Left ventricle myocardium inferior (tissue), 1 donor: Measurements from ENCODE around the gene BCL2L1. TPM values are rescaled to one million over a fixed set of nuclear protein-coding genes. Genes with fewer than 3 reads are reported as not detected.
A peak's percentile ranks its signal among the peaks of the same experiment; 100 is the strongest.

Experiments used
- DNase-seq: peaks from one replicate; pipeline ENCODE4 v3.0.0-alpha.2; 2020
- H3K27ac ChIP-seq: fragments of 200-600 bp; replicated peaks from 2 replicates; pipeline ENCODE4 v1.8.0; 2021
- H3K27me3 ChIP-seq: fragments of 200-600 bp; 2 replicates; pipeline ENCODE4 v1.8.0; 2021; ENCODE audit warnings: low read depth
- H3K36me3 ChIP-seq: fragments of 200-600 bp; 2 replicates; pipeline ENCODE4 v1.8.0; 2021
- H3K4me1 ChIP-seq: fragments of 200-600 bp; 2 replicates; pipeline ENCODE4 v1.8.0; 2021
- H3K4me3 ChIP-seq: fragments of 200-600 bp; 2 replicates; pipeline ENCODE4 v1.8.0; 2021; ENCODE audit warnings: mild to moderate bottlenecking, moderate library complexity
- H3K9me3 ChIP-seq: fragments of 200-600 bp; replicated peaks from 2 replicates; pipeline ENCODE4 v1.8.0; 2021
- intact Hi-C: fragments of 100-400 bp; cut with micrococcal nuclease; formaldehyde crosslinking; loops from one replicate; pipeline ENCODE4 v1.11.0; 2022
- total RNA-seq: library from RNA; stranded (reverse); fragmentation: NEBNext Ultra II Directional; extraction: Animal tissue kit (Norgen Biotek cat#: 25700); gene quantifications from one replicate; pipeline ENCODE4 v1.2.1, GENCODE V29; 2021
- TF ChIP-seq, protein P1 (sequence below): fragments of 200-600 bp; IDR thresholded peaks from 2 replicates; pipeline ENCODE4 v1.8.0; 2021; ENCODE audit warnings: antibody characterized with exemption, mild to moderate bottlenecking, borderline replicate concordance
- donor health status: DM: no; HTN: yes; CAD: no; lungs with severe emphysema.

BCL2L1 gene
- total RNA-seq, 1 donor from 2014 or later = 53.2 TPM

DNA sequence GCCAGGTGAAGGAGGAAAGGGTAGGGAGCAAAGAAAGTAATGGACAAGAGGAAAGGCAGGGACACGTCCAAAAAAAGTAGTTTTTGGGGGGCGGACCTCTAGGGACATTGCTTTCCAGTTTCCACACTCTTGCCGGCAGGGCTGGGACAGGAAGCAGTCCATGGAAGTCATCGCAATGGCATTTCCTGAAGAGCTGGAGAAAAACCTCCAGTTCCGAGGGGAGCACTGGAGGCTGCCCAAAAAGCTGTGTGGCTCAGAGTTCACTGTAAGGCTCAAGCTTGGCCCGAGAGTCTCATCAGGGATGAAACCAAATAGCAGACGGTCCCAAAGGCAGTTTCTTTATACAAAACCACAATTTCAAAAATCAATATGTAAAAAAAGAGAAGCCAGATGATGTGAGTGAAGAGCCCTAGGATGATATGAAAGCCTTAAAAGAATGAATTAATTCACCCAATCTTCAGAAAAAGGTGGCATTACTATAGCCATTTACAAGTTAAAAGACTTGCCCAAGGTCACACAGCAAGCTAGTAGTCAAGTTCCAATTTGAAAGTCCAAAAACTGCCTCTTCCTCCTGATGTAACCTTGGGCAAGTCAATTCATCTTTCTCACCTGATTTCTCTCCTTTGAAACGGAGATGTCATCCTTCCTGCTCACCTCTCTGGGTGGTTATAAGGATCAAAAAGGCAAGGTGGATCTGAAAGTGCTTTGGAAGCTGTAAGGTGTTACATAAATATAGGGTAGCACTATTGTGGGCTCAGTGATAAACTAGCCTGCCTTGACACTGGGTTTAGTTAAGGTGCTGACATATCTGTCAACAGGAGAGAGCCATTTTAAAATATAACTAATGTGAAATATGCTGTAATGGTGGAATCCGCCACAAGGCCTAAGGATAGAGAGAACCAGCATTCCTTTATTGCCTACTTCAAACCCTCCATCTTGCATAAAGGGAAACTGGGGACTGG is 9.1 kb downstream of the BCL2L1 start:
- Histone ChIP-seq H3K4me1 (peaks cover 100% of the 10 kb centered on the region), H3K4me3 (peak overlapping the region; percentile 85), H3K9me3 (no peaks in the 10 kb centered on the region), H3K27me3 (no peaks in the 10 kb centered on the region), H3K36me3 (peaks cover 32% of the 10 kb centered on the region), H3K27ac (peak overlapping the region; percentile 99)
- intact Hi-C loops = no loop called here
- peak; percentile 84 for DNase-seq
- TF ChIP-seq, protein P1, sequence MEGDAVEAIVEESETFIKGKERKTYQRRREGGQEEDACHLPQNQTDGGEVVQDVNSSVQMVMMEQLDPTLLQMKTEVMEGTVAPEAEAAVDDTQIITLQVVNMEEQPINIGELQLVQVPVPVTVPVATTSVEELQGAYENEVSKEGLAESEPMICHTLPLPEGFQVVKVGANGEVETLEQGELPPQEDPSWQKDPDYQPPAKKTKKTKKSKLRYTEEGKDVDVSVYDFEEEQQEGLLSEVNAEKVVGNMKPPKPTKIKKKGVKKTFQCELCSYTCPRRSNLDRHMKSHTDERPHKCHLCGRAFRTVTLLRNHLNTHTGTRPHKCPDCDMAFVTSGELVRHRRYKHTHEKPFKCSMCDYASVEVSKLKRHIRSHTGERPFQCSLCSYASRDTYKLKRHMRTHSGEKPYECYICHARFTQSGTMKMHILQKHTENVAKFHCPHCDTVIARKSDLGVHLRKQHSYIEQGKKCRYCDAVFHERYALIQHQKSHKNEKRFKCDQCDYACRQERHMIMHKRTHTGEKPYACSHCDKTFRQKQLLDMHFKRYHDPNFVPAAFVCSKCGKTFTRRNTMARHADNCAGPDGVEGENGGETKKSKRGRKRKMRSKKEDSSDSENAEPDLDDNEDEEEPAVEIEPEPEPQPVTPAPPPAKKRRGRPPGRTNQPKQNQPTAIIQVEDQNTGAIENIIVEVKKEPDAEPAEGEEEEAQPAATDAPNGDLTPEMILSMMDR = no peak

DNA sequence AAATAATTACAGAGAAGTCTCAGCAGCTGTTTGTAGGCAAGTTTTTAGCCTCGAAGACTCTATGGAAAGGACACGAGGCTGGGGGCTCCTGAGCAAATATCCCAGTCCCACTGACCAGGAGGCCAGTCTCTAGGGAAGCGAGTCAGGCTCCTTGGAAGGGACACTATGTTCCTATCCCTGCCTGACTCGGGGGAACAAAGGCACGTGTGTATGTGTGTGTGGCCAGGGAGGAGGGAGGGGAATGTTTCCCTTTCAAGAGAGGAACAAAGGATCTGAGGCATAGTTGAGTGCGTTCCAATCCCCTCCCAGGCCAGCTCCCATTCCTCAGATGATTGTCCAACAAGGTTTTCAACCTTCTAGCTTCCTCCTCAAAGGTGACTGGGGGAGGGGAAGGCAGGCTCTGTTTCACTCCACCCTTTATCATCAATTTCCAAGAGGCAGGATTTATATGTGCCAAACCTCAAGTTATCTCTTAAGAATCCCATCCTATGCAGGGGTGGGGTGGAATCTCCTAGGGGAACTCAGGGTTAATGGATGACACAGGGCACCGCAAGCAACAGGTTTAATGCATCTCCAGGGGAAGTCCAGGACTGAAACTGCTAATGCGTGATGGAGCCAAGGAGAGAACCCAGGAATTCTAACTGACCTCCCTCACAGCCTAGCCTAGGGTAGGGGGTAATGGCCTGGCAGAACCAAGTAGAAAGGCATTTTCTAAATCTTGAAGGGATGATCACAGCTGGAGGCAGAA is 9.9 kb downstream of the BCL2L1 start:
- intact Hi-C loops = no loop called here
- peaks cover 100% of the 10 kb centered on the region for H3K4me1 ChIP-seq
- DNase-seq = peak; percentile 87
- H3K27me3 ChIP-seq = no peaks in the 10 kb centered on the region
- peaks cover 32% of the 10 kb centered on the region for H3K36me3 ChIP-seq
- H3K9me3 ChIP-seq = no peaks in the 10 kb centered on the region
- TF ChIP-seq, protein P1 = no peak
- H3K4me3 ChIP-seq = peak overlapping the region; percentile 85
- H3K27ac ChIP-seq = peak overlapping the region; percentile 99

DNA sequence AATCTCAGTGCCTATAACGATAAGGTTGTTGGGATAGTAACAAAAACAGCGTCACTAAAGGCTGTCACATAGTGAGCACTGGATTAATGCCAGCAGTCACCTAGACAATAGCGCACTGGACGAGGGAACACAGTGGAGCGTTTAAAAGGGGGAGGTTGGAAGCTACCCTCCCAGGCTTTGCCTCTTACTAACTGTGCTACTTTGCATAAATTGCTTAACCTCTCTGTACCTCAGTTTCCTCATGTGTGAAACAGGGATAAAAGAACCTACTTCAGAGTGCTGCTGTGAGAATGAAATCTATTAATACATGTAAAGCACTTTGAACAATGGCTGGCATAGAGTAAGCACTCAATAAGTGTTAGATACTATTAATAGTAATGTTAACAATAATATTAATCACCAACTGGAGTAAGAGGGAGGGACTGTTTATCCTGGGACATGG is 10.5 kb downstream of the BCL2L1 start:
- peaks cover 38% of the 10 kb centered on the region for H3K36me3 ChIP-seq
- H3K9me3 ChIP-seq = no peaks in the 10 kb centered on the region
- H3K4me1 ChIP-seq = peaks cover 100% of the 10 kb centered on the region
- H3K27ac ChIP-seq = peak overlapping the region; percentile 99
- intact Hi-C loops = no loop called here
- H3K27me3 ChIP-seq = no peaks in the 10 kb centered on the region
- DNase-seq = no peak
- H3K4me3 ChIP-seq = peak overlapping the region; percentile 85
- TF ChIP-seq, protein P1 = no peak

DNA sequence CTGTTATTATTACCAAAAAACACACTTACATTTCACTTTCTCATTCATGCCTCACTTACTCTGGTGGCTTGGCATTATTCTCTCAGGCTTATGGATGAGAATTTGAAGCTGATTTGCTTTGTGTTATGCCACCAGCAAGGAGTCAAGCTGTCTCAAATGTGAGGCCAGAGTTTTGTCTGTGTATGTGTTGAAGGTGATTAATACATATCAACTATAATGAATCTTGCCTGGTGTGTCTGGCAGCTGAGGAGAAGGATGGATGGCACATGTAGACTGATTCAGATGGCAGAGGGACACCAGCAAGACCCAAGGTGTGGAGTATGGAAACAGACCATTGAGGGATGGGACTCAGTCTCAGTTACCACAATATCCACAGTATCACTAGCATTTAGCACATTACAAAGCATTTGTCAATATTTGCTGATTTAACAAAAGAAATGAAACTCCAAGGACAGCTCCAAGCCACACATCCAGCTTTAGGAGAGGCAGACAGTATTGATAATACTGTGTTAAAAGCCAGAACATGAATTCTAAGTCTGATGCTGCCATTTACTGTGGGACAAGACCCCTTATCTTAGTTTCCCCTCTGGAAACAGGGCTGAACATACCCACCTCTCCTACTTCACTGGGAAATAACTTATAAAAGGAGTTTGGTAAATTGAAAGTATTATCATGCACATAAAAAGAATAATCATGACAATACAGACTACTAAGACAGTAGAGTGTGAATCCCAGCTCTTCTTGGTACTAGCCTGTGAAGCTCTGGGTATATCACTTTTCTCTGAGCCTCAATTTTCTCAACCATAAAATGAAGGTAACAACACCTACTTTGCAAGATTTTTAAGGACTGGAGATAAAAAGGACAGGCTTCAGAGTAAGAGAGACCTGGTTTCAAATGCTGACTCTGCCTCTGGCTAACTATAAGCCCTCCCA is 11.2 kb downstream of the BCL2L1 start:
- H3K9me3 ChIP-seq = no peaks in the 10 kb centered on the region
- H3K27ac ChIP-seq = peak overlapping the region; percentile 99
- peaks cover 100% of the 10 kb centered on the region for H3K4me1 ChIP-seq
- DNase-seq = no peak
- peak overlapping the region; percentile 85 for H3K4me3 ChIP-seq
- peaks cover 45% of the 10 kb centered on the region for H3K36me3 ChIP-seq
- no peaks in the 10 kb centered on the region for H3K27me3 ChIP-seq
- intact Hi-C loops = no loop called here
- TF ChIP-seq, protein P1 = no peak
